Erythroblast (primary cell): Measurements from ENCODE around the gene MYOM3.

Experiments
- GATA1 ChIP-seq: IDR thresholded peaks from 2 replicates; pipeline ENCODE4 v1.6.1; 2011; ENCODE audit warnings: low read depth, mild to moderate bottlenecking, control low read depth, low read length, moderate library complexity
- POLR2A ChIP-seq: IDR thresholded peaks from 2 replicates; pipeline ENCODE4 v1.6.1; 2011; ENCODE audit warnings: mild to moderate bottlenecking, low read length

DNA sequence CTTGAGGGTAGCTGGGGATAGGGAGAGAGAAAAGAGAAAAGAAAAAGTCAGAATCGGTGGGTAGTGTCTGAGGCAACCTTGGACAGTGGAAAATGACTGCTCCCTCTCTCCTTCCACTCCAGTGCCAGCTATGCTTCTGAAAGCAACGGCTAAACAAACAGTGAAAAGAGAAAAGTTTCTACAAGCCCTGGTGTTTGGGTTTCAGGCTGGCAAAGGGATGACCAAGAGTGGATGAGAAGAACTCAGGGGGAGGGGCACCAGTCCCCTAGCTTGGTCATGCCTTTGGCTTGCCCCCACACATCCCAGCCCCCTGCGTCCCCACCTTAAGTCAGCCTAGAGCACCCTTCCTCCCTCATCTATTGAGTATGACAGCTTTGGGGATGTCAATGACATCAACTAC is 22.4 kb upstream of the MYOM3 start:
- TF ChIP-seq POLR2A (no peak), GATA1 (no peak)
